Measurements from ENCODE around the gene TMEM163. TPM values are rescaled to one million over a fixed set of nuclear protein-coding genes. Genes with fewer than 3 reads are reported as not detected.

Gene TMEM163
- total and polyA plus RNA-seq, 8 donors: 3.9 to 48.4 (median 14.0) TPM

DNA sequence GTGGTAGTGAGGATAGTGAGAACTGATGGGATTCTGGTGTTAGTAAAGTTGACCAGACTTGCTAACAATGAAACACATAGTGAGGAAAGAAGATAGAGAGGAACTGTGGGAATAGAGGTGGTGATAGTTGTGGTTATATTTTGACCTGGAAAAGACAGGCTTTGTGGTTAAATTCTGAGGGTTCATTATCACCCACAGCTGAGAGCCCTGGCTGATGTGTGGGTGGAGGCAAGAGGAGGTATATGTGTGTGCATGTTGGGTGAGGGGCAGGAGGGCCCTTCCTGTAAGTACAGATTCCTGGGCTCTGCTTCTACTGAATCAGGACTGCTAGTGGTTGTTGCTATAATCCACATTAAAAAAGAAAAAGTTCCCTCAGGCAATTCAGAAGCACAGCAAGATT lies 26.2 kb upstream of the TMEM163 start:
- H3K27ac ChIP-seq: no peak overlapping the region
- intact Hi-C loops (cut with DNase I): no loop called here
- no peaks in the 10 kb centered on the region for H3K36me3 ChIP-seq
- H3K4me1 ChIP-seq: no peaks in the 10 kb centered on the region
- ATAC-seq (no peak), DNase-seq (no peak)
- H3K4me3 ChIP-seq: no peak overlapping the region
- TF ChIP-seq, protein P1, sequence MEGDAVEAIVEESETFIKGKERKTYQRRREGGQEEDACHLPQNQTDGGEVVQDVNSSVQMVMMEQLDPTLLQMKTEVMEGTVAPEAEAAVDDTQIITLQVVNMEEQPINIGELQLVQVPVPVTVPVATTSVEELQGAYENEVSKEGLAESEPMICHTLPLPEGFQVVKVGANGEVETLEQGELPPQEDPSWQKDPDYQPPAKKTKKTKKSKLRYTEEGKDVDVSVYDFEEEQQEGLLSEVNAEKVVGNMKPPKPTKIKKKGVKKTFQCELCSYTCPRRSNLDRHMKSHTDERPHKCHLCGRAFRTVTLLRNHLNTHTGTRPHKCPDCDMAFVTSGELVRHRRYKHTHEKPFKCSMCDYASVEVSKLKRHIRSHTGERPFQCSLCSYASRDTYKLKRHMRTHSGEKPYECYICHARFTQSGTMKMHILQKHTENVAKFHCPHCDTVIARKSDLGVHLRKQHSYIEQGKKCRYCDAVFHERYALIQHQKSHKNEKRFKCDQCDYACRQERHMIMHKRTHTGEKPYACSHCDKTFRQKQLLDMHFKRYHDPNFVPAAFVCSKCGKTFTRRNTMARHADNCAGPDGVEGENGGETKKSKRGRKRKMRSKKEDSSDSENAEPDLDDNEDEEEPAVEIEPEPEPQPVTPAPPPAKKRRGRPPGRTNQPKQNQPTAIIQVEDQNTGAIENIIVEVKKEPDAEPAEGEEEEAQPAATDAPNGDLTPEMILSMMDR (IDR thresholded peaks at IDR 0.05): no peak
- H3K9me3 ChIP-seq: no peaks in the 10 kb centered on the region
- H3K27me3 ChIP-seq: no peaks in the 10 kb centered on the region

DNA sequence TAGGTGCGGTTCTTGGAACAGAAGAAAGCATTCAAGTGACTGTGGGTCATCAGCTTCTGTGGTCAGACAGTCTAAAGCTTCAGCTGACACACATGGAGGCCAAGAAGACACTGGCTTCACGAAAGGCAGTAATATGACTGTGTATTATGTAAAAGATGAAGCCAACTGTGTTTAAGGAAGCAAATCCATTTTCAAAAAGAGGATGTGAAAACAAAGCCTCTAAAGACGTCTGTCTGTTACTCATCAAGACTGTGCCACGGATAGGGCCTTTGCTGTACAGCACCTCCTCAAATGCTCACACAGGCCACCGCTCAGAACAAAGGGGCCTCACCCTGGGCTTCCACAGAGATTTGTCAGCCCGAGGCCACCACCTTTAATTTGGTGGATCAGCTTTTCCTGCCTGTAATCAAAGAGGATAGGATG lies 21.1 kb upstream of the TMEM163 start:
- intact Hi-C loops (cut with DNase I): no loop called here
- peak; percentile 79 for ATAC-seq
- H3K27me3 ChIP-seq: no peaks in the 10 kb centered on the region
- DNase-seq: peak in 1 of 4 donors; percentile 58
- H3K27ac ChIP-seq: peak overlapping the region in 1 of 2 donors; percentile 28
- no peak overlapping the region for H3K4me3 ChIP-seq
- H3K36me3 ChIP-seq: no peaks in the 10 kb centered on the region
- H3K9me3 ChIP-seq: no peaks in the 10 kb centered on the region
- TF ChIP-seq, protein P1 (IDR thresholded peaks at IDR 0.05): no peak
- H3K4me1 ChIP-seq: peaks cover 0 to 19% of the 10 kb centered on the region in 2 donors

DNA sequence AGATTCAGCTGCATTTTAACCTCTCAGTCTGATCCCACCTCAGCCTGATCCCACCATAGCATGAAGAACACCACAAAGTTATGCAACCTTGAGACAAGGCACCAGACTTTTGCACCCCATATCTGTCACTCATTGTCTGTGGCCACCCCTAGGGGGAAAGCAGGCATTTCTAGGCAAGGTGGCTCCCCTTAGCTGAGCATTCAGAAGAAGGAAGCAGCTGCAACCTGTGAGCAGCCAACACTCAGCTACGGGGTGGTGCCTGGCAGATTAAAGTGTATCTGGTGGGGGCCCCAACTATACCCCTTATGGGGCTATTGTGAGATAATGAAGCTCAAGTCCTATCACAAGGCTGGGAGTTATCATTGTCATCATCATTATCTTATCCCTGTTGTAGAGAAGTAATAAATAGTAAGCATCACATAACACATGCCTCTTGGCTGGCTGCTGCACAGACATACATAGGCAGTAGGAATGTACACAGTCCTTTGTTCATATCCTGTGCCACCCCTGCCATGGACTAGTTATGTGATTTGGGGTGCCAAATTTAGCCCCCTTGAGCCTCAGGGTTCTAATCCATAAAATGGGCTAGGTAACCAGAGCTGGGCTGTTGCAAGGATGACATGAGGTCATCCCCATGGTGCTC lies 20.6 kb upstream of the TMEM163 start:
- H3K27ac ChIP-seq: no peak overlapping the region

DNA sequence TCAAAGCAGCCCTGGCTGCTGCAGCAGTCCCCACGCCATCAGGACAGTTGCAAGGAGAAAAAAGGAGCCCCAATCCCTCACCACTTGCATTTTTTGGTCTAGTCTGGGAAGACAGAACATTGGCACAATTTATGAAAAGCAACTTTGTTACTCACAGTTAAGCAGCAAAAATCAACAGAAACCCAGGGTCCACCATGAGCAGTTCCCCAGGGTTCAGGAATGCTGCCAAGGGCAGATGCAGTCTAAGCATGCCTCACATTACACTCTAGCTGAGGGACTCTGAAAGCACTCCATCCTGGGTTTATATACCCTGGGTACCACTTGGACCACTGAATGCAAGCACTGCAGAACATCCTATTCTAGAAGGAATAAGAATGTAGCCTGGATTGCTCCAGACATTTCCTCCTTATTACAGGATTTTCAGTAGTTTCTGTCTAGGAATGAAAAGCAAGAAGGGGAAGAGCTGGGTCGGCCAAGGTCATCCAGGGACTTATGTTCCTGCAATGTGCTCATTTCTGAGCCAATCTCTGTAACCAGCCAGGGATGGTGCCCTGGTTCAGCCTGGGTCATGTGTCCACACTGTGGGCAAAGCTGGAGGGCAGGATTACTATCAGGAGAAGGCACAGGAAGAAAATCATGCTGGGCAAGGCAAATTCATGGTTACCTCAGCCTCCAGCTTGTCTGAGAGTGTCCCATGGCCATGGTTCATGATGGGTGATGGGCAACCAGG lies 19.5 kb upstream of the TMEM163 start:
- intact Hi-C loops (cut with DNase I): no loop called here
- peaks cover 0 to 19% of the 10 kb centered on the region in 2 donors for H3K4me1 ChIP-seq
- no peak overlapping the region for H3K27ac ChIP-seq
- no peaks in the 10 kb centered on the region for H3K27me3 ChIP-seq
- H3K4me3 ChIP-seq: no peak overlapping the region
- H3K9me3 ChIP-seq: no peaks in the 10 kb centered on the region
- TF ChIP-seq, protein P1 (IDR thresholded peaks at IDR 0.05): no peak
- DNase-seq: no peak
- ATAC-seq: peak; percentile 23
- no peaks in the 10 kb centered on the region for H3K36me3 ChIP-seq

More for the DNA sequence above, 20.6 kb upstream of the TMEM163 start:
- Histone ChIP-seq H3K4me3 (no peak overlapping the region), H3K27me3 (no peaks in the 10 kb centered on the region), H3K9me3 (no peaks in the 10 kb centered on the region), H3K4me1 (peaks cover 0 to 19% of the 10 kb centered on the region in 2 donors), H3K36me3 (no peaks in the 10 kb centered on the region)
- TF ChIP-seq, protein P1 (IDR thresholded peaks at IDR 0.05): no peak
- no peak for ATAC-seq
- DNase-seq: no peak
- intact Hi-C loops (cut with DNase I): no loop called here

DNA sequence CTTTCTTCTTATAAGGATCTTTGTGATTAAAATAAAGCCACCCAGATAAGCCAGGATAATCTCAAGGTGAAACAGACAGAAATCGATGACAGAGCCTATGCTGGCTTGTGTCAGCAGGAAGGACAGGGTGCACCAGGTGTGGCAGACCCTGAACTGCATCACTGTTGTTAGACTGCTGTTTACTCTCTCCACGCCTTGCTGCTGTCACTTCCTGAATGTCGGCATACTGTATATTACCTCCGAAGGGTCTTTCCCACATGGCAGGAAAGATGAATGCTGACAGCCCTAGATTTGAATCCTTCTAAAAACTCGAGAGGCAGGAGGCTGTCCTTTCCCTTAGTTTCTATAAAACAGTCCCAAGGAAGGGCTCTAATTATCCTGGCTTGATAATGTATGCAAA lies 18.9 kb upstream of the TMEM163 start:
- intact Hi-C loops (cut with DNase I): no loop called here
- TF ChIP-seq, protein P1 (IDR thresholded peaks at IDR 0.05): no peak
- no peaks in the 10 kb centered on the region for H3K36me3 ChIP-seq
- no peak overlapping the region for H3K4me3 ChIP-seq
- H3K27me3 ChIP-seq: no peaks in the 10 kb centered on the region
- no peaks in the 10 kb centered on the region for H3K9me3 ChIP-seq
- no peak overlapping the region for H3K27ac ChIP-seq
- peaks cover 0 to 19% of the 10 kb centered on the region in 2 donors for H3K4me1 ChIP-seq
- no peak for ATAC-seq
- DNase-seq: no peak

Data from left lung (tissue), 10 donors.